Measurements from ENCODE around the gene LBH. TPM values are rescaled to one million over a fixed set of nuclear protein-coding genes. Genes with fewer than 3 reads are reported as not detected.

Gene LBH
- total and polyA plus RNA-seq, 11 donors: 54.2 to 226 (median 166) TPM

- no peaks in the 10 kb centered on the region for H3K9me3 ChIP-seq
- 51 to 56% (median 53%) methylated on average over 4 of the region's 4 CpGs for WGBS, 4 donors
- peaks cover 0 to 1% (median 0%) of the 10 kb centered on the region in 9 donors for H3K27me3 ChIP-seq
- ATAC-seq: no peak
- H3K4me3 ChIP-seq: peak overlapping the region in 4 of 12 donors; percentile 72 to 98 (median 89)
- peaks cover 0 to 61% (median 38%) of the 10 kb centered on the region in 9 donors for H3K36me3 ChIP-seq
- peaks cover 20 to 83% (median 79%) of the 10 kb centered on the region in 12 donors for H3K4me1 ChIP-seq
- DNase-seq: no peak
- no peak for TF ChIP-seq CTCF (IDR thresholded peaks at IDR 0.05)
- TF ChIP-seq POLR2A (IDR thresholded peaks at IDR 0.05): no peak
- intact Hi-C loops (cut with DNase I): loop anchor here in 9 of 10 donors (2.0 to 10.0 kb wide), 10 partner anchors 66 to 329 kb away; partner anchors contain the start of gene LCLAT1 (in 4 of the 9)
- peak overlapping the region in 11 of 12 donors; percentile 62 to 100 (median 76) for H3K27ac ChIP-seq
Measured at GRCh38 chr2:30235859-30236535, 4.7 kb downstream of the LBH start.

- intact Hi-C loops (cut with DNase I): loop anchor here in 9 of 10 donors (2.0 to 10.0 kb wide), 9 partner anchors 66 to 328 kb away; partner anchors contain the start of gene LCLAT1 (in 4 of the 9)
- ATAC-seq (peak; percentile 42 to 62 (median 52)), DNase-seq (peak in 4 of 5 donors; percentile 49 to 82 (median 70))
- Histone ChIP-seq H3K4me1 (peaks cover 20 to 89% (median 85%) of the 10 kb centered on the region in 12 donors), H3K36me3 (peaks cover 0 to 68% (median 42%) of the 10 kb centered on the region in 9 donors), H3K27me3 (no peaks in the 10 kb centered on the region), H3K9me3 (no peaks in the 10 kb centered on the region), H3K27ac (peak overlapping the region; percentile 6 to 100 (median 73)), H3K4me3 (peak overlapping the region in 2 of 12 donors; percentile 29 to 98)
- whole genome bisulfite sequencing, 4 donors: 22 to 42% (median 34%) methylated on average over 5 to 8 of the region's 8 CpGs
- TF ChIP-seq POLR2A (IDR thresholded peaks at IDR 0.05): no peak
- no peak for TF ChIP-seq CTCF (IDR thresholded peaks at IDR 0.05)
Measured at GRCh38 chr2:30236591-30237238, 5.4 kb downstream of the LBH start.

GRCh38 chr2:30237239-30237965 is 6.1 kb downstream of the LBH start:
- no peak for ATAC-seq
- TF ChIP-seq POLR2A (IDR thresholded peaks at IDR 0.05): no peak
- TF ChIP-seq CTCF (IDR thresholded peaks at IDR 0.05): no peak
- peaks cover 20 to 94% (median 86%) of the 10 kb centered on the region in 12 donors for H3K4me1 ChIP-seq
- H3K9me3 ChIP-seq: no peaks in the 10 kb centered on the region
- no peaks in the 10 kb centered on the region for H3K27me3 ChIP-seq
- H3K4me3 ChIP-seq: peak overlapping the region in 2 of 12 donors; percentile 4 to 29
- intact Hi-C loops (cut with DNase I): loop anchor here in 9 of 10 donors (2.0 to 10.0 kb wide), 9 partner anchors 65 to 327 kb away; partner anchors contain the start of gene LCLAT1 (in 4 of the 9)
- H3K27ac ChIP-seq: peak overlapping the region; percentile 6 to 100 (median 73)
- peak in 1 of 5 donors; percentile 25 for DNase-seq
- WGBS, 4 donors: 47 to 57% (median 52%) methylated on average over 8 of the region's 8 CpGs
- peaks cover 0 to 74% (median 49%) of the 10 kb centered on the region in 9 donors for H3K36me3 ChIP-seq
